Spleen (tissue), 11 donors: ENCODE data around the gene KDM2A. TPM values are rescaled to one million over a fixed set of nuclear protein-coding genes. Genes with fewer than 3 reads are reported as not detected.

Experiments used
- DNase-seq: peaks from one replicate; pipeline ENCODE4 v3.0.0-alpha.2; 2020
- H3K27ac ChIP-seq, 8 donors: fragments of 200-600 bp; sonication (generic) in 7 of 8; 1 replicate in 4 of 8; 2 replicates in 4 of 8; pipeline versions ENCODE4 v1.5.0 to v1.8.0; 2016 to 2021; ENCODE audit warnings: inconsistent platforms in 4 of 8, mild to moderate bottlenecking in 4 of 8, moderate library complexity in 1 of 8
- H3K27me3 ChIP-seq, 7 donors: fragments of 200-600 bp; sonication (generic) in 6 of 7; replicated peaks in 1 of 7; 1 replicate in 4 of 7; 2 replicates in 3 of 7; pipeline versions ENCODE4 v1.5.0 to v1.8.0; 2016 to 2021; ENCODE audit warnings: inconsistent platforms in 3 of 7, mild to moderate bottlenecking in 1 of 7
- H3K36me3 ChIP-seq, 6 donors: fragments of 200-600 bp; sonication (generic) in 5 of 6; 1 replicate in 4 of 6; 2 replicates in 2 of 6; pipeline versions ENCODE4 v1.5.0 to v1.8.0; 2016 to 2021; ENCODE audit warnings: inconsistent platforms in 2 of 6
- H3K4me1 ChIP-seq, 6 donors: fragments of 200-600 bp; sonication (generic) in 5 of 6; 1 replicate in 3 of 6; 2 replicates in 3 of 6; pipeline versions ENCODE4 v1.5.0 to v1.8.0; 2016 to 2021; ENCODE audit warnings: inconsistent platforms in 3 of 6
- H3K4me3 ChIP-seq, 8 donors: fragments of 200-600 bp; sonication (generic) in 7 of 8; 1 replicate in 4 of 8; 2 replicates in 4 of 8; pipeline versions ENCODE4 v1.5.0 to v1.8.0; 2016 to 2021; ENCODE audit warnings: inconsistent platforms in 4 of 8, mild to moderate bottlenecking in 4 of 8, moderate library complexity in 2 of 8
- H3K9me3 ChIP-seq, 8 donors: fragments of 200-600 bp; sonication (generic) in 7 of 8; 1 replicate in 4 of 8; 2 replicates in 4 of 8; pipeline versions ENCODE4 v1.5.0 to v1.8.0; 2016 to 2021; ENCODE audit warnings: inconsistent platforms in 4 of 8
- POLR2A ChIP-seq, 3 donors: fragments of 450-650 bp; IDR thresholded peaks; one replicate each; pipeline ENCODE4 v1.5.1; 2017; ENCODE audit warnings: antibody characterized with exemption in 3 of 3, mild to moderate bottlenecking in 1 of 3
- POLR2AphosphoS5 ChIP-seq, 3 donors: sonication (generic); formaldehyde crosslinking; IDR thresholded peaks; one replicate each; pipeline ENCODE4 v1.5.1; 2017; ENCODE audit warnings: antibody characterized with exemption in 3 of 3
- WGBS, 5 donors: extraction: QIAGEN DNeasy Blood & Tissue Kit in 3 of 5; methylation state at CpG; one replicate each; pipeline versions ENCODE4 v1.1.5 to v1.1.7; 2013 to 2018; 5-methylcytosine and 5-hydroxymethylcytosine counted together
- intact Hi-C: fragments of 100-400 bp; cut with DNase I; formaldehyde crosslinking; loops from one replicate; pipeline ENCODE4 v1.15.0; 2023; ENCODE audit warnings: low total_unique reads
- polyA plus RNA-seq, 3 donors: library from polyadenylated mRNA; stranded (reverse); fragments of 200-250 nt; gene quantifications; one replicate each; pipeline ENCODE4 v1.2.1, GENCODE V29; 2013
- total RNA-seq, 7 donors: library from RNA; depleted of rRNA in 3 of 7; stranded (reverse); fragments of >200 nt in 3 of 7; fragmentation: NEBNext Ultra II Directional in 4 of 7; extraction: Animal tissue kit (Norgen Biotek cat#: 25700) in 4 of 7; gene quantifications; one replicate each; pipeline versions ENCODE4 v1.1.0 to v1.2.1, GENCODE V29; 2016 to 2021
- TF ChIP-seq, protein P1 (sequence below), 11 experiments: fragments of 200-600 bp in 7 of 11; fragments of 450-650 bp in 4 of 11; sonication (generic) in 4 of 11; IDR thresholded peaks in 8 of 11; conservative IDR thresholded peaks in 3 of 11; 1 replicate in 7 of 11; 2 replicates in 4 of 11; pipeline versions ENCODE4 v1.4.0 to v1.8.0; 2016 to 2021; ENCODE audit warnings: antibody characterized with exemption in 11 of 11, inconsistent platforms in 4 of 11, mild to moderate bottlenecking in 1 of 11
- donor health status: healthy with polysubstance abuse.
- donor health status: DM: no; HTN: no; CAD: no; lungs with moderate emphysema.
- donor health status: DM: no; HTN: no; CAD: no.
- donor health status: Bipolar disorder and iron deficiency.
- donor health status: healthy.
- donor health status: DM: no; HTN: no; CAD: no.
- donor health status: DM: yes; HTN: yes; CAD: no.

Gene KDM2A
- total and polyA plus RNA-seq, 10 donors, result 18.5 to 149 (median 125) TPM

DNA sequence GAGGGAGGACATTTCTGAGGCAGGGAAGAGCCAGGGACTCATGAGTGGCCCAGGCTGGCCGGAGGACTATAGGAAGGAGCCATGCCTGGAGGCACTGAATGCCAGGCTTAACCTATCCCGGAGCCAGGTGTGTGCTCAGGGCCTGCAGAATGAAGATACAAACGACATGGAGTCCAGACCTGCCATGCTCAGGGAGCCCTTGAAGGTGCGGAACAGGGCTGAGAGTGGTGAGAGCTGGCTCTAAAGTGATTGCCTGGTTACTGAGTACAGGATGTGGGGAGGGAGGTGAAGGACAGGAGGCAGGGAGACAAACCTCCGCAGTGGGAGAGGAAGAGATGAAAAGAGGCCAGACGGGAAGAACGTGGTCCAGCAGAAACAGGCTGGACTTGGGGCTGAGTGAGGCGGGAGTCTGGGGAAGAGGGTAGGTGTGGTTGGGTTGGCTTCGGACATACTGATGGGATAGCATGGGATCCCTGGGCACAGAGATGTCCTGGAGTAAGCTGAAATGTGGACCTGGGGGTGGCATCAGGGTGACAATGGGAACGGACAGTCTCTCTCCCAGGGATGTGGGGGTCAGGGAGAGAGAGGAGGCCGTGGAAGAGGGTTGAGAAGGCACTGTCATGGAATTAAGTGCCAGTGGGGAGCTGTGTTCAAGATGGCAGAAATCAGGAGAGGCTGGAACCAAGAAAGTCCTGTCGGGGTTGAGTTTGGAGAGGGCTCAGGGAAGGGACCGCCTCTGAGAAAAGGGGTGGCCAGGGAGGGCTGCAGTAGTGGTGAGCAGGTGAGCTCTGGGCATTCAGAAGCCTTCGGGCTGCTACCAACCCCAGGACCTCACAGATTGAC, 168.5 kb downstream of the KDM2A start:
- peaks cover 57 to 96% (median 90%) of the 10 kb centered on the region in 6 donors for H3K4me1 ChIP-seq
- peak; percentile 86 for DNase-seq
- H3K9me3 ChIP-seq, result no peaks in the 10 kb centered on the region
- H3K27ac ChIP-seq, result peak overlapping the region; percentile 93 to 100 (median 97)
- peak overlapping the region in 7 of 8 donors; percentile 0 to 95 (median 85) for H3K4me3 ChIP-seq
- TF ChIP-seq, protein P1, sequence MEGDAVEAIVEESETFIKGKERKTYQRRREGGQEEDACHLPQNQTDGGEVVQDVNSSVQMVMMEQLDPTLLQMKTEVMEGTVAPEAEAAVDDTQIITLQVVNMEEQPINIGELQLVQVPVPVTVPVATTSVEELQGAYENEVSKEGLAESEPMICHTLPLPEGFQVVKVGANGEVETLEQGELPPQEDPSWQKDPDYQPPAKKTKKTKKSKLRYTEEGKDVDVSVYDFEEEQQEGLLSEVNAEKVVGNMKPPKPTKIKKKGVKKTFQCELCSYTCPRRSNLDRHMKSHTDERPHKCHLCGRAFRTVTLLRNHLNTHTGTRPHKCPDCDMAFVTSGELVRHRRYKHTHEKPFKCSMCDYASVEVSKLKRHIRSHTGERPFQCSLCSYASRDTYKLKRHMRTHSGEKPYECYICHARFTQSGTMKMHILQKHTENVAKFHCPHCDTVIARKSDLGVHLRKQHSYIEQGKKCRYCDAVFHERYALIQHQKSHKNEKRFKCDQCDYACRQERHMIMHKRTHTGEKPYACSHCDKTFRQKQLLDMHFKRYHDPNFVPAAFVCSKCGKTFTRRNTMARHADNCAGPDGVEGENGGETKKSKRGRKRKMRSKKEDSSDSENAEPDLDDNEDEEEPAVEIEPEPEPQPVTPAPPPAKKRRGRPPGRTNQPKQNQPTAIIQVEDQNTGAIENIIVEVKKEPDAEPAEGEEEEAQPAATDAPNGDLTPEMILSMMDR (IDR thresholded peaks at IDR 0.05 in 8 of 11, conservative IDR thresholded peaks at IDR 0.05 in 3 of 11), result no peak
- TF ChIP-seq POLR2AphosphoS5 (IDR thresholded peaks at IDR 0.05) (peak in 2 of 3 donors; percentile 5 to 74), POLR2A (IDR thresholded peaks at IDR 0.05) (peak in 1 of 3 donors; percentile 2)
- peaks cover 0 to 77% (median 62%) of the 10 kb centered on the region in 6 donors for H3K36me3 ChIP-seq
- H3K27me3 ChIP-seq, result no peaks in the 10 kb centered on the region
- WGBS, 5 donors, result 32 to 41% (median 38%) methylated on average over 14 of the region's 14 CpGs
- intact Hi-C loops, result no loop called here

DNA sequence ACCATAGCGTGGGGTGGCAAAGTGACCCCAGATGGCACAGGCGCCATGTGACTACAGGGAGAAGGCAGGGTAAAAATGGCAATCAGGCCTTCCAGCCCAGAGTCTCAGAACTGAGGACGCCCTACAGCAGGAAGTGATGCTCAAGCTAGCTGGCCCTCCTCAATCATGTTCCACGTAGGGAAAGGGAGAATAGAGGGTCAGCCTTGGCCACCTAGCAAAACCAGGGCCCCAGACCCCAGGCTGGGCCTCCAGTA, 169.1 kb downstream of the KDM2A start:
- H3K9me3 ChIP-seq, result no peaks in the 10 kb centered on the region
- no peaks in the 10 kb centered on the region for H3K27me3 ChIP-seq
- peak overlapping the region; percentile 93 to 100 (median 97) for H3K27ac ChIP-seq
- H3K4me1 ChIP-seq, result peaks cover 57 to 96% (median 90%) of the 10 kb centered on the region in 6 donors
- peaks cover 0 to 77% (median 58%) of the 10 kb centered on the region in 6 donors for H3K36me3 ChIP-seq
- TF ChIP-seq, protein P1 (IDR thresholded peaks at IDR 0.05 in 8 of 11, conservative IDR thresholded peaks at IDR 0.05 in 3 of 11), result no peak
- TF ChIP-seq POLR2AphosphoS5 (IDR thresholded peaks at IDR 0.05) (no peak), POLR2A (IDR thresholded peaks at IDR 0.05) (no peak)
- intact Hi-C loops, result no loop called here
- WGBS, 5 donors, result 4 to 20% (median 10%) methylated on average over 4 of the region's 4 CpGs
- no peak for DNase-seq
- peak overlapping the region; percentile 35 to 95 (median 86) for H3K4me3 ChIP-seq

DNA sequence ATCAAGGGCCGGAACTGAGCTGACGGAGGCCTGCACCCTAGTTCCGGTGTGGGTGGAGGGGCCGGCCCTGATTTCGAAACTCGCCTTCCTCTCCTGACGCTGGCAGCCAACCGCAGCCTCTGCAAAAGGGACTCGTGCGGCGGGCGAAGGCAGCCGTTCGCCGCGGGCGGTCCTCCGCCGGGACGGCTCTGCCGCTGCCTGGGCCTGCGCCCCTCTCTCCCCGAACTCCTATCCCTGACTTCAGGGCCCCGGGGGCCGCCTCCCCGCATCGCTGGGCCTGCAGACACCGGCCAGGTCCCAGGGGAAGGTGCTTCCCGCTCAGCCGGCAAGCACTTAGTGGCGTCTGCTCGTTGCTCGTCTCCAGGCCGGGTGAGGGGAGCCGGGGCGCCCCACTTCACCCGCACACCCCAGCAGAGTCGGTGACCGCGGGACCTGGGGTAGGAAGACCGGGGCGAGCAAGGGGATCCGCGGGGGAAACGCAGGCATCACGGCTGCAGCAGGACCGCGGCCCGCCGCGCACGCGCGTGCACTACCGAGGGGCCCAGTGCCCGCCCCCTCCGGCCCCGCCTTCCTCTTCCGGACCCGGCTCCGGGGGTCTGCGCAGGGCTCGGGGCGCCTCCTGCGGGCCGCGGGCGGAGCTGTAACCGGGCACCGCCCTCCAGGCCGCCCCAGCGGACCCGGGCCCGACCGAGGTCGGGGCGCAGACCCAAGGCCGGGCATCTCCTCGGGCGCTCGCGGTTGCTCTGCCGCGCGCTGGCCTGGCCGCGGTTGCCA, 169.6 kb downstream of the KDM2A start:
- peaks cover 57 to 96% (median 90%) of the 10 kb centered on the region in 6 donors for H3K4me1 ChIP-seq
- peak; percentile 98 for DNase-seq
- intact Hi-C loops, result no loop called here
- H3K36me3 ChIP-seq, result peaks cover 0 to 77% (median 56%) of the 10 kb centered on the region in 6 donors
- no peaks in the 10 kb centered on the region for H3K27me3 ChIP-seq
- H3K9me3 ChIP-seq, result no peaks in the 10 kb centered on the region
- 0 to 1% (median 0%) methylated on average over 4 to 87 of the region's 87 CpGs for WGBS, 5 donors
- peak overlapping the region; percentile 93 to 100 (median 97) for H3K27ac ChIP-seq
- H3K4me3 ChIP-seq, result peak overlapping the region; percentile 35 to 95 (median 86)
- TF ChIP-seq POLR2AphosphoS5 (IDR thresholded peaks at IDR 0.05) (peak; percentile 95 to 98 (median 96)), POLR2A (IDR thresholded peaks at IDR 0.05) (peak; percentile 29 to 60 (median 51))
- TF ChIP-seq, protein P1 (IDR thresholded peaks at IDR 0.05 in 8 of 11, conservative IDR thresholded peaks at IDR 0.05 in 3 of 11), result peak in 10 of 11 experiments; percentile 26 to 79 (median 62)
